Glomerular endothelial cell (primary cell): Measurements from ENCODE around the gene TMEM38B. TPM values are rescaled to one million over a fixed set of nuclear protein-coding genes. Genes with fewer than 3 reads are reported as not detected.
"Not testable (repeated sequence)": the region's sequence is repeated elsewhere in the genome, so short reads cannot be mapped to it uniquely, and the experiment has no call there.

ENCODE experiments used
- DNase-seq: peaks from one replicate; pipeline ENCODE4 v3.0.0-alpha.2; 2011; ENCODE audit warnings: low read depth, low spot score; ENCODE audit errors: extremely low read depth
- total RNA-seq: library from RNA; depleted of rRNA; stranded (reverse); fragments of >200 nt; gene quantifications from 2 replicates; pipeline ENCODE4 v1.2.3, GENCODE V29; 2015

Gene TMEM38B
- total RNA-seq, 1 donor from 2014 or later, result 8.8 TPM

- DNase-seq, result no peak
Observed at GRCh38 chr9:105714020-105714331, 19.6 kb downstream of the TMEM38B start.

GRCh38 chr9:105716146-105716545 lies 21.8 kb downstream of the TMEM38B start:
- DNase-seq, result no peak

- DNase-seq, result no peak
Observed at GRCh38 chr9:105722099-105722498, 27.8 kb downstream of the TMEM38B start.

- no peak for DNase-seq
Observed at GRCh38 chr9:105725370-105725769, 31.0 kb downstream of the TMEM38B start.

GRCh38 chr9:105728230-105728629 lies 33.9 kb downstream of the TMEM38B start:
- not testable (repeated sequence) for DNase-seq

- not testable (repeated sequence) for DNase-seq
Observed at GRCh38 chr9:105731420-105731819, 37.1 kb downstream of the TMEM38B start.

GRCh38 chr9:105735366-105735765 lies 41.0 kb downstream of the TMEM38B start:
- DNase-seq, result no peak

- DNase-seq, result no peak
Observed at GRCh38 chr9:105737205-105737604, 42.9 kb downstream of the TMEM38B start.

- no peak for DNase-seq
Observed at GRCh38 chr9:105742088-105742487, 47.7 kb downstream of the TMEM38B start.

- not testable (repeated sequence) for DNase-seq
Observed at GRCh38 chr9:105747325-105747724, 53.0 kb downstream of the TMEM38B start.

GRCh38 chr9:105751761-105752160 lies 57.4 kb downstream of the TMEM38B start:
- DNase-seq, result no peak

- no peak for DNase-seq
Observed at GRCh38 chr9:105757496-105758251, 63.3 kb downstream of the TMEM38B start.

GRCh38 chr9:105760053-105760452 lies 65.7 kb downstream of the TMEM38B start:
- DNase-seq, result no peak

GRCh38 chr9:105782561-105783494 lies 88.5 kb downstream of the TMEM38B start:
- DNase-seq, result not testable (repeated sequence)

GRCh38 chr9:105783495-105783872 lies 89.1 kb downstream of the TMEM38B start:
- DNase-seq, result not testable (repeated sequence)

GRCh38 chr9:105786796-105787195 lies 92.5 kb downstream of the TMEM38B start:
- not testable (repeated sequence) for DNase-seq

GRCh38 chr9:105816202-105816744 lies 121.9 kb downstream of the TMEM38B start:
- DNase-seq, result no peak

- no peak for DNase-seq
Observed at GRCh38 chr9:105816981-105817380, 122.6 kb downstream of the TMEM38B start.

- no peak for DNase-seq
Observed at GRCh38 chr9:105818903-105819302, 124.6 kb downstream of the TMEM38B start.

GRCh38 chr9:105822814-105823213 lies 128.5 kb downstream of the TMEM38B start:
- no peak for DNase-seq
